ENCODE measurements around the gene B3GAT2. TPM values are rescaled to one million over a fixed set of nuclear protein-coding genes. Genes with fewer than 3 reads are reported as not detected.
"Not testable (repeated sequence)": the region's sequence is repeated elsewhere in the genome, so short reads cannot be mapped to it uniquely, and the experiment has no call there.

B3GAT2 gene
- not detected for total RNA-seq
- long read RNA-seq, partial matches to known transcripts: 0 of 1 reads
- long read RNA-seq, other reads (novel, unspliced or antisense): 1 of 1 reads

GRCh38 chr6:70956451-70957283 lies at the start of gene B3GAT2:
TSS of gene B3GAT2 (minus strand) at chr6:70957060. CDS start at chr6:70956429, 631 bp downstream.
- DNase-seq (peak; percentile 20), ATAC-seq (peak; percentile 48 to 61)
- intact Hi-C loops (cut with DNase I): loop anchor here in 1 of 2 donors (5.0 kb wide), 1 partner anchor 409 kb away; no protein-coding TSS in a partner anchor

GRCh38 chr6:70998148-70998547 lies 41.3 kb upstream of the B3GAT2 start:
- intact Hi-C loops (cut with DNase I): no loop called here
- DNase-seq: no peak
- no peak for ATAC-seq

GRCh38 chr6:70997379-70997778 lies 40.5 kb upstream of the B3GAT2 start:
- intact Hi-C loops (cut with DNase I): no loop called here
- ATAC-seq (no peak), DNase-seq (no peak)

GRCh38 chr6:70996106-70996505 lies 39.2 kb upstream of the B3GAT2 start:
- DNase-seq (no peak), ATAC-seq (no peak)
- intact Hi-C loops (cut with DNase I): no loop called here

GRCh38 chr6:70995411-70995810 lies 38.6 kb upstream of the B3GAT2 start:
- intact Hi-C loops (cut with DNase I): no loop called here
- ATAC-seq (no peak), DNase-seq (no peak)

- intact Hi-C loops (cut with DNase I): no loop called here
- no peak for DNase-seq
- no peak for ATAC-seq
Measured at GRCh38 chr6:70991253-70991652, 34.4 kb upstream of the B3GAT2 start.

GRCh38 chr6:70985156-70985555 lies 28.3 kb upstream of the B3GAT2 start:
- no peak for ATAC-seq
- intact Hi-C loops (cut with DNase I): no loop called here
- no peak for DNase-seq

- DNase-seq: no peak
- intact Hi-C loops (cut with DNase I): no loop called here
- no peak for ATAC-seq
Measured at GRCh38 chr6:70982747-70983146, 25.9 kb upstream of the B3GAT2 start.

GRCh38 chr6:70980727-70981126 lies 23.9 kb upstream of the B3GAT2 start:
- DNase-seq (no peak), ATAC-seq (no peak)
- intact Hi-C loops (cut with DNase I): no loop called here

GRCh38 chr6:70973604-70974003 lies 16.7 kb upstream of the B3GAT2 start:
- no peak for ATAC-seq
- intact Hi-C loops (cut with DNase I): no loop called here
- no peak for DNase-seq

- intact Hi-C loops (cut with DNase I): no loop called here
- no peak for ATAC-seq
- no peak for DNase-seq
Measured at GRCh38 chr6:70967049-70967448, 10.2 kb upstream of the B3GAT2 start.

GRCh38 chr6:70957284-70957617 lies 391 bp upstream of the B3GAT2 start:
- ATAC-seq: no peak
- intact Hi-C loops (cut with DNase I): loop anchor here in 1 of 2 donors (5.0 kb wide), 1 partner anchor 410 kb away; no protein-coding TSS in a partner anchor

GRCh38 chr6:70956191-70956450 lies 739 bp downstream of the B3GAT2 start:
- DNase-seq (no peak), ATAC-seq (no peak)
- intact Hi-C loops (cut with DNase I): loop anchor here in 1 of 2 donors (5.0 kb wide), 1 partner anchor 409 kb away; no protein-coding TSS in a partner anchor

More at GRCh38 chr6:70957284-70957617, 391 bp upstream of the B3GAT2 start:
- DNase-seq: no peak

- DNase-seq: peak; percentile 87
- peak; percentile 95 to 96 for ATAC-seq
- intact Hi-C loops (cut with DNase I): loop anchor here in 1 of 2 donors (5.0 kb wide), 1 partner anchor 408 kb away; no protein-coding TSS in a partner anchor
Measured at GRCh38 chr6:70955441-70956190, 1.2 kb downstream of the B3GAT2 start.

- no peak for DNase-seq
- intact Hi-C loops (cut with DNase I): loop anchor here in 1 of 2 donors (5.0 kb wide), 1 partner anchor 407 kb away; no protein-coding TSS in a partner anchor
- no peak for ATAC-seq
Measured at GRCh38 chr6:70954750-70955149, 2.1 kb downstream of the B3GAT2 start.

GRCh38 chr6:70954176-70954575 lies 2.7 kb downstream of the B3GAT2 start:
- ATAC-seq: no peak
- DNase-seq: no peak
- intact Hi-C loops (cut with DNase I): no loop called here

- intact Hi-C loops (cut with DNase I): no loop called here
- ATAC-seq: no peak
- no peak for DNase-seq
Measured at GRCh38 chr6:70952608-70953165, 4.2 kb downstream of the B3GAT2 start.

- intact Hi-C loops (cut with DNase I): not testable (repeated sequence)
Measured at GRCh38 chr6:70944321-70944720, 12.5 kb downstream of the B3GAT2 start.

GRCh38 chr6:70933853-70934252 lies 23.0 kb downstream of the B3GAT2 start:
- DNase-seq (no peak), ATAC-seq (no peak)
- intact Hi-C loops (cut with DNase I): no loop called here

More at GRCh38 chr6:70944321-70944720, 12.5 kb downstream of the B3GAT2 start:
- not testable (repeated sequence) for ATAC-seq, DNase-seq

GRCh38 chr6:70905742-70906141 lies 51.1 kb downstream of the B3GAT2 start:
- no peak for DNase-seq
- intact Hi-C loops (cut with DNase I): no loop called here
- peak in 1 of 2 donors; percentile 53 for ATAC-seq

Measured in left cardiac atrium (tissue), 4 donors.